ENCODE results near the gene FBXO10.
"Not testable (repeated sequence)": the region's sequence is repeated elsewhere in the genome, so short reads cannot be mapped to it uniquely, and the experiment has no call there.

The FBXO10 gene

GRCh38 chr9:37520641-37521040 is 55.5 kb downstream of the FBXO10 start:
- no peak for DNase-seq (ENCODE audit: extremely low spot score, insufficient read length, low read depth)
- FAIRE-seq: no peak

- FAIRE-seq: no peak
- no peak for DNase-seq (ENCODE audit: extremely low spot score, insufficient read length, low read depth)
These were observed 58.3 kb downstream of the FBXO10 start for GRCh38 chr9:37517923-37518322.

- FAIRE-seq (no peak), DNase-seq (ENCODE audit: extremely low spot score, insufficient read length, low read depth) (no peak)
These were observed 60.4 kb downstream of the FBXO10 start for GRCh38 chr9:37515620-37516258.

- no peak for FAIRE-seq
These were observed 61.2 kb downstream of the FBXO10 start for GRCh38 chr9:37514999-37515398.

DNA sequence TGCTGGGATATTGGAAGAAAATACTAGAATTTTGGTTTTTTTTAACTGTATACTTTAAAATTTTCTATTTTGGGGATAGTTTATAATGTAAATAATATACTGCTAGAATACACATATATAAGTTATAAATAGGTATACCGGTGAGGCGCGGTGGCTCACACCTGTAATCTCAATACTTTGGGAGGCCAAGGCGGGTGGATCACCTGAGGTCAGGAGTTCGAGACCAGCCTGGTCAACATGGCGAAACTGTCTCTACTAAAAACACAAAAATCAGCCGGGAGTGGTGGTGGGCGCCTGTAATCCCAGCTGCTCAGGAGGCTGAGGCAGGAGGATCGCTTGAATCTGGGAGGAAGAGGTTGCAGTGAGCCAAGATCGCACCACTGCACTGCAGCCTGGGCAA is 61.8 kb downstream of the FBXO10 start:
- FAIRE-seq; DNase-seq (ENCODE audit: extremely low spot score, insufficient read length, low read depth): not testable (repeated sequence)

More at GRCh38 chr9:37514999-37515398, 61.2 kb downstream of the FBXO10 start:
- no peak for DNase-seq (ENCODE audit: extremely low spot score, insufficient read length, low read depth)

DNA sequence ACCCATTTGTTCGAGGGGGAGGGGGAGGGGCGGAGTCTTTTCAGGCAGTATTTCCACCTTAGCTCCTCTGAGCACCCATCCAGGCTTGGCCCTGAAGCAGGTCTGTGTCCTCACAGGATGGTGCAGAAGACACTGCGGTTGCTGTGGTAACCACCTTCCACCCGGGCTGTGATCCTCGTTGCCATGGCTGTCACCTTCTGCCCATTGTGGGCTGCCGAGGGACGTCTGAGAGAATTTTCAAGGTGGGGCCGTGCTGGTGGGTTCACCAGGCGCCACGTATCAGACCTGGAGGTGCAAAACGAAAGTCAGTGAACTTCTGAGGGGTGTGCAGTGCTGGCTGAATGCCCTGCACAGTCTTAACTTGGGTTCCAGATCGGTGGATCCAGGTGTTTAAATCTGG is 63.7 kb downstream of the FBXO10 start:
- FAIRE-seq: no peak
- DNase-seq (ENCODE audit: extremely low spot score, insufficient read length, low read depth): no peak

DNA sequence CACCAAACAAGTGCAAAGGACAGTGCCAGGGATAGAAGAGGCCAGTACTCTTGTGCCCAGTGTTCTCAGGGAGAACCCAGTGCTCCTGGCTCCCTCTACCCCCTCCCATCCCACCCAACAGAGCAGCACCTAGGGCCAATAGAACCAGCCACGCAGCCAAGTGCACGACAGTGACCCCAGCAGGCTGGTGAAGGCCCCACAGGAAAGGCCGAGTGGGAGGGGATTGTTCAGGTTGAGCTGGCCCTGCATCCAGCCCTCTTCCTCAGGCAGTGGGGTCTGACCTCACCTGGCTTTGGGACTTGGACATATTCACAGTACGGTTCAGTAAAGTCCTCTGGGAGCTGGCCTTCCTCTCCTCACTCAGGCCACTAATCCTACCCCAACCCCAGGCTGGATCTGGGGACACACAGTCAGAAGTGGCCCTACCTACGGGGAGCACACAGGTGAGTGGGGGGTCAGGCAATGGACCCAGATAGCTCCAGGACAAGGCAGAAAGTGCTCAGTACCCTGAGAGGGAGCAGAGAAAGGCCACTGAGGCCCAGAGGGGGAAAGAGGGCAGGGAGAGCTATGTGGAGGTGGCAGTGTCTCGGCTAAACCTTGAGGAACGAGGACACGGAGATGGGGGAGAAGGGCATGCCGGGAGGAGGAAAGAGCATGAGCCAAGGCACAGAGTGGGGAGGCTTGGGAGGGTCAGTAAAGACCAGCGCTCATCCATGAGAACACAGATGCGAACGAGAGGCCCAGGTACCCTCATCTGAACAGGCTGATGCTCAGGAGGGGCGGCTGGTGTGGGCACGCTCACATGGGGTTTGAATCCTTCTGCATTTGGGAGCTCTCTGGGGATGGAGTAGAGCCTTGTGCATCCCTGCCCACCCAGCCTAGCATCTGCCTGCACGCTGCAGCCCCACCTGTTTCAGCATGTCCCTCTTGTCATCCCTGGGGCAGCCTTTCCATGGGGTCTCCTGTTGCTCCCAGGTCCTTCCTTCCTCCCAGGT is 64.9 kb downstream of the FBXO10 start:
- FAIRE-seq: peak; percentile 9
- DNase-seq (ENCODE audit: extremely low spot score, insufficient read length, low read depth): no peak

- not testable (repeated sequence) for FAIRE-seq; DNase-seq (ENCODE audit: extremely low spot score, insufficient read length, low read depth)
These were observed 66.1 kb downstream of the FBXO10 start for GRCh38 chr9:37510053-37510452.

DNA sequence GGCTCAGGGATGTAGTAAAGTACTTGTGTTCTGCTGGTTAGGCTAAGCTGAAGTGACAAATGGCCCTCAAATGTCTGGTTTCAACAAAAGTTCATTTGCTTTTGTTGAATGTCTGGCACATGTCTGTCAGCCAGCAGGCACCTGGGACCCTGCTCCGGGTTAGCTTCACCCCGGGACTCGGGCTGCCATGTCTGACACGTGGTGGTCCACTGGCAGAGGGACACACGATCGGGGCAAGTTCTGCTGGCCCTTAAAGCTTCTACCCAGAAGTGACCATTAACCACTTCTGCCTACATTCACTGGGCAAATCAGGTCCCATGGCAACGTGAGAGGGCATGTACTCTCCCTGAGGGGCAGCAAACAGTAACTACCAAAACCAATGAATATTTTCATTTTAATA is 66.6 kb downstream of the FBXO10 start:
- FAIRE-seq: no peak
- no peak for DNase-seq (ENCODE audit: extremely low spot score, insufficient read length, low read depth)

DNA sequence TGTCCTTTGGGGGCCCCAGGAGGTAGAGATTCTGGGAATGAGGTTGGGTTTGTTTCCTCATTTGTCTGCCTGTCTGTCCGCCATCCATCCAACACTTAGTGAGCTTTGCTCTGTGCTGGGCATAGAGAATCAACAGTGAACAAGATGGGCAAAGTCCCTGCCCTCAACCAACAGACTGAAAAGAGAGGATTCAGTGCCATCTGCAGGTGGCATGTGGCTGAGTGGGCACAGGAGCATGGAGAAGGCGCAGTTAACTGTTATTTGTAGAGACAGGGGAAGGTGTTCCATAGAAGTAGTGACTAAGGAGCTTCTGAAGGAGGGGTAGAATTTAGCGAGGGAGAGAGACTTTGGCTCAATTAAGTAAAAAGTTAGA is 67.4 kb downstream of the FBXO10 start:
- FAIRE-seq (no peak), DNase-seq (ENCODE audit: extremely low spot score, insufficient read length, low read depth) (no peak)

- no peak for FAIRE-seq
- no peak for DNase-seq (ENCODE audit: extremely low spot score, insufficient read length, low read depth)
These were observed 67.9 kb downstream of the FBXO10 start for GRCh38 chr9:37508135-37508833.

GRCh38 chr9:37507566-37508134 is 68.5 kb downstream of the FBXO10 start:
- DNase-seq (ENCODE audit: extremely low spot score, insufficient read length, low read depth) (no peak), FAIRE-seq (no peak)

- FAIRE-seq: no peak
- no peak for DNase-seq (ENCODE audit: extremely low spot score, insufficient read length, low read depth)
These were observed 71.6 kb downstream of the FBXO10 start for GRCh38 chr9:37504605-37505004.

GRCh38 chr9:37503736-37504135 is 72.4 kb downstream of the FBXO10 start:
- no peak for DNase-seq (ENCODE audit: extremely low spot score, insufficient read length, low read depth)
- FAIRE-seq: no peak

- DNase-seq (ENCODE audit: extremely low spot score, insufficient read length, low read depth) (no peak), FAIRE-seq (no peak)
These were observed 74.1 kb downstream of the FBXO10 start for GRCh38 chr9:37501957-37502596.

- FAIRE-seq: no peak
- DNase-seq (ENCODE audit: extremely low spot score, insufficient read length, low read depth): no peak
These were observed 76.9 kb downstream of the FBXO10 start for GRCh38 chr9:37499297-37499696.

DNA sequence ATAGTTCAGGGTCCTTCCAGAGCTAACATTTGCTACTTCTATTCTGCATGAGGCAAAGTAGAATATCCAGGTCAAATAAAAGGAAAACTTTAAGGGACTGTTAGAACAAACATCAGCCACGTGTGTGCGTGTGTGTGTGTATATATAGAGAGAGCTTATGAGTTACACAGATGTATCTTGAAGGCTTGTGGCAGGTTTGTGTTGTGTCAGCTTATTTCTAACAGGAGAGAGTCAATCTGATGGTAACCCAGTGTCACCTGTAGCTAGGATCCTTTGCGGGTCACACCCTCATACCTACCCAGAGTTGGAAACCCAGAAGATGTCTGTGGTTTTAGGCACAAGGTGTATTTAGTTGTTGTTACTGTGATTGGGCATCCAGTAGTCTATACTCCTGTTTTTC is 77.7 kb downstream of the FBXO10 start:
- FAIRE-seq: no peak

GRCh38 chr9:37497320-37497719 is 78.9 kb downstream of the FBXO10 start:
- FAIRE-seq (no peak), DNase-seq (ENCODE audit: extremely low spot score, insufficient read length, low read depth) (no peak)

More for the DNA sequence above, 77.7 kb downstream of the FBXO10 start:
- DNase-seq (ENCODE audit: extremely low spot score, insufficient read length, low read depth): no peak

GRCh38 chr9:37496020-37496419 is 80.2 kb downstream of the FBXO10 start:
- no peak for DNase-seq (ENCODE audit: extremely low spot score, insufficient read length, low read depth)
- FAIRE-seq: no peak

DNA sequence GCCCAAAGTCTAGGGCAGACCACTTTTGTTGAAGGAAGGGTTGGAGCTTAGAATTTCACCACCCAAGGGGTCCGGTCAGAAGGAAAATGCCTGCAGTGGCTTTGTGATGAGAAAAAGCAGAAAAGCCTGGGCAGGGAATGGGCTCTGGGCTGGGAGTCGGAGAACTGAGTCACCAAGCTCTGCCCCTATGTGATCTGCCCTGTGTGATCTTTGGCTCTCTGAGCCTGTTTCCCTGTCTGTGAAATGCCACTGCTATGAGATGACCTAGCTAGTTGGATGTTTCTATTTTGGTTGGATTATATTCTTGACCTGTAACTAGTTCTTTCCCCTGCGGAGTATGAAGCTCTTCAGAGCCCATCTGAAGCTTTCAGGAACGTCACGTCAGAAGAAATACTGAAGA is 80.6 kb downstream of the FBXO10 start:
- DNase-seq (ENCODE audit: extremely low spot score, insufficient read length, low read depth) (no peak), FAIRE-seq (no peak)

Measured in GM18507 (cell line).